ENCODE results near the gene MDH1B. TPM values are rescaled to one million over a fixed set of nuclear protein-coding genes. Genes with fewer than 3 reads are reported as not detected.

Gene MDH1B
- polyA plus RNA-seq, 2 of the 4 experiments (the other 2 are of a cell fraction): 2.8 to 3.2 TPM

GRCh38 chr2:206792645-206793044 lies 27.5 kb upstream of the MDH1B start:
- Histone ChIP-seq H3K27ac (no peak overlapping the region), H3K4me3 (no peak overlapping the region), H3K4me1 (no peaks in the 10 kb centered on the region), H3K9me3 (no peaks in the 10 kb centered on the region), H3K4me2 (no peak overlapping the region)
- CTCF ChIA-PET: interaction anchor here (1.0 to 2.8 kb wide), 3 partner anchors 8 to 234 kb away, joined by 3 to 21 read pairs (median 9); no protein-coding TSS in a partner anchor
- ATAC-seq (no peak), DNase-seq (ENCODE audit: low read depth in 1 of 2, low spot score in 1 of 2) (no peak), FAIRE-seq (no peak)
- TF ChIP-seq HES2 (IDR thresholded peaks at IDR 0.05) (no peak), EHMT2 (IDR thresholded peaks at IDR 0.05; ENCODE audit: low read depth) (no peak), KDM1A (IDR thresholded peaks at IDR 0.05; ENCODE audit: low read depth) (no peak), JUN (IDR thresholded peaks at IDR 0.05) (no peak), NFE2L2 (conservative IDR thresholded peaks at IDR 0.05; ENCODE audit: low read length) (no peak), E2F6 (IDR thresholded peaks at IDR 0.05; ENCODE audit: borderline replicate concordance, low read depth) (no peak), TFCP2L1 (CRISPR knock-in tag; IDR thresholded peaks at IDR 0.05) (no peak), POLR2AphosphoS2 (conservative IDR thresholded peaks at IDR 0.05; ENCODE audit: low read length) (no peak), SMC3 (IDR thresholded peaks at IDR 0.05) (no peak), CEBPB (IDR thresholded peaks at IDR 0.05) (no peak), PHF8 (IDR thresholded peaks at IDR 0.05; ENCODE audit: borderline replicate concordance, low read depth) (no peak)
- 97% methylated on average over 5 of the region's 5 CpGs for WGBS (ENCODE audit: missing lambda C conversion rate)
- POLR2A ChIA-PET: interaction anchor here (0.7 kb wide), 1 partner anchor 27 kb away, joined by 3 read pairs; the partner anchor contains the start of genes FASTKD2 and MDH1B

DNA sequence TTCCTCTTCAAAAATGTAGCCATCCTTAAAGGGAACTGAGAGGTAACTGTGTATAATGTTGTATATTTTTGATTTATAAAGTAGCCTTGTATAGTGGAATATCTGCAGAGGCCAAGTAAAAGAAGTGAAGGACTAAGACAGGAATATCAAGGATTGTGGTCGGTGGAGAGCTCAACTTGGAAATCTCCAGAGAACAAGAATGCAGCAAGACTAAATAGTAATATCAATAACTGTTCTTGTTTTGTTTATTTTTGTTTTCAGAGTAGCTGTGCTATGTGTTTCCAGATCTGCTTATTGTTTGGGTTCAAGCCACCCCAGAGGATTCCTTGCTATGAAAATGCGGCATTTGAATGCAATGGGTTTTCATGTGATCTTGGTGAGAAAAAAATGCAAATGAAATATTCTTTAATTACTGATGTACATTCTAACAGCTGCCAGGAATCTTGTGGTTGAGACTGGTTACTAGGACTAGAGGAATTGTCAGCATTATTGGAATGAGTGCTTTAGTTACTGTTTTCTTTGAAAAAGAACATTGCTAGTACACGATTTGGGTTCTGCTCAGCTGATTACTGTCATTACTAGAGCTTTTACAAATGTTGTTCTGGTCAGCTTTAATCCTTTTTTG lies 25.3 kb upstream of the MDH1B start:
- DNase-seq (ENCODE audit: low read depth in 1 of 2, low spot score in 1 of 2): no peak
- no peak overlapping the region for H3K27ac ChIP-seq
- no peaks in the 10 kb centered on the region for H3K9me3 ChIP-seq
- no peak for FAIRE-seq
- POLR2A ChIA-PET: no interaction called here
- TF ChIP-seq RAD21 (conservative IDR thresholded peaks at IDR 0.05 in 1 of 2, IDR thresholded peaks at IDR 0.05 in 1 of 2): no peak
- no peak for TF ChIP-seq FOXS1 (CRISPR knock-in tag; IDR thresholded peaks at IDR 0.05)
- no peak for TF ChIP-seq RNF2 (IDR thresholded peaks at IDR 0.05; ENCODE audit: borderline replicate concordance, low read depth)
- TF ChIP-seq JUN (IDR thresholded peaks at IDR 0.05): no peak
- no peak for TF ChIP-seq EHF (CRISPR knock-in tag; IDR thresholded peaks at IDR 0.05)
- TF ChIP-seq, protein P1, sequence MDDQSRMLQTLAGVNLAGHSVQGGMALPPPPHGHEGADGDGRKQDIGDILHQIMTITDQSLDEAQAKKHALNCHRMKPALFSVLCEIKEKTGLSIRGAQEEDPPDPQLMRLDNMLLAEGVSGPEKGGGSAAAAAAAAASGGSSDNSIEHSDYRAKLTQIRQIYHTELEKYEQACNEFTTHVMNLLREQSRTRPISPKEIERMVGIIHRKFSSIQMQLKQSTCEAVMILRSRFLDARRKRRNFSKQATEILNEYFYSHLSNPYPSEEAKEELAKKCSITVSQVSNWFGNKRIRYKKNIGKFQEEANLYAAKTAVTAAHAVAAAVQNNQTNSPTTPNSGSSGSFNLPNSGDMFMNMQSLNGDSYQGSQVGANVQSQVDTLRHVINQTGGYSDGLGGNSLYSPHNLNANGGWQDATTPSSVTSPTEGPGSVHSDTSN (IDR thresholded peaks at IDR 0.05): no peak
- WGBS (ENCODE audit: missing lambda C conversion rate): 89% methylated on average over 3 of the region's 3 CpGs
- ATAC-seq: no peak
- H3K4me3 ChIP-seq: no peak overlapping the region
- CTCF ChIA-PET: interaction anchor here (0.8 to 2.8 kb wide), 5 partner anchors 8 to 683 kb away, joined by 3 to 21 read pairs (median 3); no protein-coding TSS in a partner anchor
- H3K4me2 ChIP-seq: no peak overlapping the region
- H3K4me1 ChIP-seq: no peaks in the 10 kb centered on the region

DNA sequence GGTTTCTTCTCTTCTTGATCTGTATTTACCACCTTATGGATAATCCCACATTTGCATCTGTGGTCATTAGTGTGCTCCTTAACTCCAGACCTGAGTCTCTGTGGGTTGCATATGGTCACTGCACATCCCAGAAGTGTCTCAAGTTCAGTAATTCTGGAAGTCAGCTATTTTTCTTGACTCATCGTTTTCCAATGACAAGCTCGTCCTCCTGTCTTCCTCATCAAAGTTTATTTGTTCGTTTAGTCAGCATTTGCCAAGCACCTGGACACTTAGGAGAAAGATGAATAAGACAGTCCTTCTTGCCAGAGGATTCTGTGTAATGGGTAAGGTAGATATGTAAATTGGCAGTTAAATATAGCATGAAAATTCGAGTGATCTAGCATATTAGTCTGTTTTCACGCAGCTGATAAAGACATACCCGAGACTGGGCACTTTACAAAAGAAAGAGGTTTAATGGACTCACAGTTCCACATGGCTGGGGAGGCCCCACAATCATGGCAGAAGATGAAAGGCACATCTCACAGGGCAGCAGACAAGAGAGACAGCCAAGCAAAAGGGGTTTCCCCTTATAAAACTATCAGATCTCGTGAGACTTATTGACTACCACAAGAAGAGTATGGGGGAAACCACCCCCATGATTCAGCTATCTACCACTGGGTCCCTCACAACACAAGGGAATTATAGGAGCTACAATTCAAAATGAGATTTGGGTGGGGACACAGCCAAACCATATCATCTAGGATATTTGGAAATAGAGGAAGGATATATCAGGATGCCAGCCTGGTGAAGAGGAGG lies 19.6 kb upstream of the MDH1B start:
- H3K27ac ChIP-seq: no peak overlapping the region
- POLR2A ChIA-PET: no interaction called here
- no peak overlapping the region for H3K4me2 ChIP-seq
- CTCF ChIA-PET: interaction anchor here (0.5 to 3.3 kb wide), 4 partner anchors 15 to 387 kb away, joined by 3 to 13 read pairs (median 3); no protein-coding TSS in a partner anchor
- DNase-seq (ENCODE audit: low read depth in 1 of 2, low spot score in 1 of 2) (no peak), FAIRE-seq (no peak), ATAC-seq (no peak)
- no peaks in the 10 kb centered on the region for H3K4me1 ChIP-seq
- WGBS (ENCODE audit: missing lambda C conversion rate): 89% methylated on average over 7 of the region's 7 CpGs
- no peak overlapping the region for H3K4me3 ChIP-seq
- H3K9me3 ChIP-seq: 0 out of 3 replicates have a peak, but pooled peaks cover 5% of the 10 kb centered on the region
- TF ChIP-seq MAFK (IDR thresholded peaks at IDR 0.05; ENCODE audit: partially characterized antibody) (peak; percentile 41), TP53 (CRISPR knock-in tag; IDR thresholded peaks at IDR 0.05) (no peak)

Measured in A549 (cell line).